Left cardiac atrium (tissue), 4 donors: ENCODE results near the gene RET. TPM values are rescaled to one million over a fixed set of nuclear protein-coding genes. Genes with fewer than 3 reads are reported as not detected.
"Not testable (repeated sequence)": the region's sequence is repeated elsewhere in the genome, so short reads cannot be mapped to it uniquely, and the experiment has no call there.

Source experiments
- ATAC-seq, 2 donors: fragments of 200-7000 bp; cut with Tn5 transposase; one replicate each; pipeline ENCODE4 v1.9.1; 2020; ENCODE audit warnings: mild to moderate bottlenecking in 2 of 2, moderate library complexity in 2 of 2
- DNase-seq: peaks from one replicate; pipeline ENCODE4 v3.0.0-alpha.2; 2020
- intact Hi-C, 2 donors: fragments of 100-400 bp; cut with DNase I; formaldehyde crosslinking; loops; one replicate each; pipeline versions ENCODE4 v1.14.1 to v1.15.1; 2022 to 2023
- total RNA-seq, 2 donors: library from RNA; stranded (reverse); fragmentation: NEBNext Ultra II Directional; extraction: Animal tissue kit (Norgen Biotek cat#: 25700); gene quantifications; one replicate each; pipeline ENCODE4 v1.2.1, GENCODE V29; 2021
- donor health status: DM: no; HTN: yes; CAD: no.
- donor health status: DM: no; HTN: yes; CAD: no; lungs with severe emphysema.
- donor health status: DM: yes; HTN: yes; CAD: no.
- donor health status: Dilated cardiomyopathy.

The RET gene
- total RNA-seq, 2 donors from 2014 or later: 0.84 to 6.1 TPM

GRCh38 chr10:43141421-43141820 is 64.6 kb downstream of the RET start:
- intact Hi-C loops: no loop called here
- DNase-seq (no peak), ATAC-seq (no peak)

- intact Hi-C loops: no loop called here
- no peak for DNase-seq
- ATAC-seq: no peak
Observed at GRCh38 chr10:43145311-43145710, 68.4 kb downstream of the RET start.

DNA sequence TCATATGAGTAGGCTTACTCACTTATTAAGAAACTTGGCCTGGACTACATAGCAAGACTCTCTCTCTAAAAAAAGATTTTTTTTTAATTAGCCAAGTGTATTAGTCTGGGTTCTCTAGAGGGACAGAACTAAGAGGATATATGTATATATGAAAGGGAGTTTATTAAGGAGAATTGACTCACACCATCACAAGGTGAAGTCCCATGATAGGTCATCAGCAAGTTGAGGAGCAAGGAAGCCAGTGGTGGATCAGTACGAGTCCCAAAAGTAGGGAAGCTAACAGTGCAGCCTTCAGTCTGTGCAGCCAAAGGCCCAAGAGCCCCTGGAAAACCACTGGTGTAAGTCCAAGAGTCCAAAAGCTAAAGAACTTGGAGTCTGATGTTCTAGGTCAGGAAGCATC is 69.1 kb downstream of the RET start:
- DNase-seq, ATAC-seq, intact Hi-C loops: not testable (repeated sequence)

DNA sequence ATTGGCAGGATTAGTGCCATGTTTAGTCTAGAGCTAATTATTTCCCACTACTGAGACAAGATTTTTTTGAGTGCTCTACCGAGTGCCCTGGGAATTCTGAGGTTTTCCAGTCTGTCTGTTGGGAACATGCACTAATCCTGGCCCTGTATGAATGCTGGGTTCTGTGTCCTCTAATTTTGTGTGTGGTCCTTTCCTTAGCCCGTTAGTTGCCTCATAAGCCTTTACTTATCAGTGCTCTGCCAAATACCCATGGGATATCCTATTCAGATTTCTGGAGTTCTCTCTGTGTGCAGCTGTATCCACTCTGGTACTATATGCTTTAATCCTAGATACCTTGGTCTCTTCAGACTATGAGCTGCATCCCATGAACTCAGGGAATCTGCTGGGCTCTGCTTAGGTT is 74.5 kb downstream of the RET start:
- ATAC-seq: peak; percentile 23 to 36
- intact Hi-C loops: no loop called here

DNA sequence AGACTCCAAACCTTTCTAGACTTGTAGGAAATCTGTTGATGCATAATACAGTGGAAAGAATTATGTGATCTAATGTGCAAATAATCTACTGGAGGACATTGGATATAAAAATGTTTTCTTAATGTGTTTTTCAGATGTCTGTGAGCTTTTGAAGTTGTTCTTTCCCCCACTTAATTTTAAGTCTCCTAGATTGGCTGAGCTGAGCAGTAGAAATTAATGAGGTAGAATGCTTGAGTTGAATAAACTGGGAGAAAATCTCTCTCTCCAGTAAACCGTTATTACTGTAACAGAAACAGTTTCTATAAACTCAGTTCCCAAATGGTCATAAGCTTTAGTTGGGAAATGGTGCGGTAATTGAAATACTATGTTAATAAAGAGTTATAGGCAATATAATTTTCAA is 77.0 kb downstream of the RET start:
- no peak for DNase-seq
- no peak for ATAC-seq
- intact Hi-C loops: no loop called here

More for the DNA sequence above, 74.5 kb downstream of the RET start:
- DNase-seq: no peak

DNA sequence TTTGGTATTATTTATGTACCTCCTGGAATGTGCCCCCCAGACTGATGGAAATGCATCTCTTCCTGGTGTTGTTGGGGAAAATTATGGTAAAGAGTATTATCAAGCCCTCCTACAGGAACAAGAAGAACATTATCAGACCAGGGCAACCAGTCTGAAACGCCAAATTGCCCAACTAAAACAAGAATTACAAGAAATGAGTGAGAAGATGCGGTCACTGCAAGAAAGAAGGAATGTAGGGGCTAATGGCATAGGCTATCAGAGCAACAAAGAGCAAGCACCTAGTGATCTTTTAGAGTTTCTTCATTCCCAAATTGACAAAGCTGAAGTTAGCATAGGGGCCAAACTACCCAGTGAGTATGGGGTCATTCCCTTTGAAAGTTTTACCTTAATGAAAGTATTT is 78.4 kb downstream of the RET start:
- intact Hi-C loops: no loop called here
- ATAC-seq: no peak
- no peak for DNase-seq

- intact Hi-C loops: no loop called here
- ATAC-seq (no peak), DNase-seq (no peak)
Observed at GRCh38 chr10:43155741-43156140, 78.9 kb downstream of the RET start.

DNA sequence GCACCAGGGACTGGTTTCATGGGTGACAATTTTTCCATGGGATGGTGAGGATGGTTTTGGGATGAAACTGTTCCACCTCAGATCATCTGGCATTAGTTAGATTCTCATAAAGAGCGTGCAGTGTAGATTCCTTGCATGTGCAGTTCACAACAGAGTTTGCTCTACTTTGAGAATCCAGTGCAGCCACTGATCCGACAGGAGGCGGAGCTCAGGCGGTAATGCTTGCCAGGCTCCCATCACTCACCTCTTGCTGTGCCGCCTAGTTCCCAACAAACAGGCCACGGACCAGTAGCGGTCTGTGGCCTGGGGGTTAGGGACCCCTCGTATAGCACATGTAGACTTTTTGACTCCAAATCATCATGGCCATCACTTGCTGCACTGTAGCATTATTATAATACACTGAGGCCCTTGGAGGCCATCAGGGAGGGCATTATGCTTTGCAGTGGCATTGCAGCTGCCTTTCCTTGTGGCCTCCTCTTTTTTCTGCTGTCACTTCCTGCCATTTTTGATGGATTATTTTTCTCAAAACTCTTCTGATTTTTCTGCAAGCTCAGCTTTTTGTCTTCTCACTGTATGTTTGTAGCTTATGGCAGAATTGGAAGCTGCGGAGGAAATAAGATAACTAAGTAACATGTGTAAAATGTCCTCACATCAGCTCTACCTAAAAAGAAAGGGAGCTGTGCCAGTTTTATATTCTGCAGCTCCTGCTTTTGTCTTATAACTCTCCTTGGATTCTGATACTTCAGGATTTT is 79.9 kb downstream of the RET start:
- ATAC-seq: no peak

DNA sequence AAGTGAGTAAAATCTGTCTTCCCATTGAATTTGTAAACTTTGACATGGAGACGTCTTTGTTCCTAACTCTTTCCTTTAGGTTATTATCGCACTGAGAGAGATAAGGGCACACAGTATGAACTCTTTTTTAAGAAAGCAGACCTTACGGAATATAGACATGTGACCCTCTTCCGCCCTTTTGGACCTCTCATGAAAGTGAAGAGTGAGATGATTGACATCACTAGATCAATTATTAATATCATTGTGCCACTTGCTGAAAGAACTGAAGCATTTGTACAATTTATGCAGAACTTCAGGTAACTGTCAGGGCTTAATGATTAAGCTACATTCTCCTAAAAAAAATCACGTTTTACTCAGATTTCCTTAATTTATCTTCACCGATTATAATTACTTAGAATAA is 81.8 kb downstream of the RET start:
- DNase-seq (no peak), ATAC-seq (no peak)
- intact Hi-C loops: no loop called here

More for the DNA sequence above, 79.9 kb downstream of the RET start:
- no peak for DNase-seq
- intact Hi-C loops: no loop called here

- ATAC-seq: peak in 1 of 2 donors; percentile 68
- intact Hi-C loops: no loop called here
- DNase-seq: no peak
Observed at GRCh38 chr10:43160046-43160920, 83.4 kb downstream of the RET start.

DNA sequence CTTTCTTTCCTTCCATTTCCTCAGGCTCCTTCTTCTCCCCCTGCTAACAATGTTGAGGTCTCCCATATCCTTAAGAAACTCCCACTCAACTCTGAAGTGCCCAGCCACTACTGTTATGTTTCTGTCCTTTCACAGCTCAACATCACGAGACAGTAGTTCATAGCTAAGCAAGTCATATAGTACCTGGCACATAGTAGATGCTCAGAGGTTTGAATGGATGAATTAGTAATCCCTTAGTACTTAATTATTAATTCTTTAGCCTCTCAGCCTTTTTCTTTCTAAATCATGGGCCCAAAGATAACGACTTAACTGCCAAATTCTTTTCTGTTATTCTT is 84.0 kb downstream of the RET start:
- no peak for ATAC-seq
- no peak for DNase-seq
- intact Hi-C loops: no loop called here

- ATAC-seq (no peak), DNase-seq (no peak)
Observed at GRCh38 chr10:43162604-43163003, 85.7 kb downstream of the RET start.

DNA sequence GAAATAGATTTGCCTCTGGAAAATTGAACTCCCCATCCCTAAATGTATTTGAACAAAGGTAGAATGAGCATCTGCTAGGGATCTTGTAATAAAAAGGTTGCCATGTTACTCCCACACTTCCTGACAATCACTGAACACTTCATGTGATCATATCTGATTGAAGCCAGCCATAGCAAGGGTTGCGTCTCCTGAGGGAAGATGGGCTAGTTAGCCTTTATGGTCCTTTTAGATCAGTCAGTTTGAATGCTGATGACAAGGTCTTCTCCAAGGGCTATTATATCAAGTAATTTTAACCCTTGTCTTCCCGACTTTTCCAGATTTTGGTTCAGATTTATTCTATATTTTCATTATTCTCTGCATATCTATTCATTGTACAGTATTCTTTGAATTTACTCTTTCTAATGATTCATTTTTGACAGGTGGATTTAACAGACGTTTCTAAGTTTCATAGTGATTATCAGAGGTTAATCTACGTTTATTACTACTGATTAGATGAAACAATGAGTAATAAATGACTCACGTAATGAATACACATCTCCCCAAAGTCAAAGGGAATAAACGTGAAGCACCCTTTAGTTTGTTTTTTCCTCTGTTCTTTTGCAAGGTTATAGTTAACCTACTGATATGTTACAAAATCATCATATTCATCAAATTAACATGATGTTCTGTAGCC is 89.5 kb downstream of the RET start:
- intact Hi-C loops: no loop called here
- DNase-seq (no peak), ATAC-seq (no peak)

More at GRCh38 chr10:43162604-43163003, 85.7 kb downstream of the RET start:
- intact Hi-C loops: no loop called here

- ATAC-seq (no peak), DNase-seq (no peak)
- intact Hi-C loops: no loop called here
Observed at GRCh38 chr10:43166880-43167497, 90.1 kb downstream of the RET start.

DNA sequence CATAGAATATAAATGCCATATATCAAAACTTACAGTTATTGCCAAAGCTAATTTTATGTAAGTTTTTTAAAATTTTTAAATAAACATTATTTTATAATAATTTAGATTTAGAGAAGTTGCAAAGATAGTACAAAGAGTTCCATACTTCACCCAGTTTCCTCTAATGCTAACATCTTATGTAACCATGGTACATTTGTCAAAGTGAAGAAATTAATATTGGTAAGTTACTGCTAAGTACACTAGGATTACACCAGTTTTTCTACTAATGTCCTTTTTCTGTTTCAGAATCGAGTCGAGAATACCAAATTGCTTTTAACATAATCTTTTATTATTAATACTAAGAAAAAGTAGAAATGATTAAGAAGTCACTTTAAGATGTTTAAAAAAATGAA is 90.6 kb downstream of the RET start:
- intact Hi-C loops: no loop called here
- DNase-seq (no peak), ATAC-seq (no peak)

DNA sequence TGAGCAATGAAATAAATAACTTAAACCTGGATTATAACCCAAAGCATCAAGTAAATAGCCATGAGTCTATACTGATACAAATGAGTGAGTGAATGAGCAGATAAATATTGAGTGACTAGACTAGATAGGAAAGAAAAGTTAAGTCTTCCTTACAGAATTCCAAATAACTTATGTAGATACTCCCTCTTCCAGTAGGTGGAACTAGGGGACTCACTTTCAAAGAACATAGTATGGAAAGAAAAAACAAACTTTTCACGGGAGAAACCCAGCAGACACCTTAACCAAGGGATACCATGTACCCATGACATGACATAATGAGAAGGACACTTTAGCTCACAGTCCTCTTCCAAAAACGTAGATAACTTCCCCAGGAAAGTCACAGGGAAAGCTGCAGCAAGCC is 93.6 kb downstream of the RET start:
- intact Hi-C loops: no loop called here
- no peak for DNase-seq
- no peak for ATAC-seq

DNA sequence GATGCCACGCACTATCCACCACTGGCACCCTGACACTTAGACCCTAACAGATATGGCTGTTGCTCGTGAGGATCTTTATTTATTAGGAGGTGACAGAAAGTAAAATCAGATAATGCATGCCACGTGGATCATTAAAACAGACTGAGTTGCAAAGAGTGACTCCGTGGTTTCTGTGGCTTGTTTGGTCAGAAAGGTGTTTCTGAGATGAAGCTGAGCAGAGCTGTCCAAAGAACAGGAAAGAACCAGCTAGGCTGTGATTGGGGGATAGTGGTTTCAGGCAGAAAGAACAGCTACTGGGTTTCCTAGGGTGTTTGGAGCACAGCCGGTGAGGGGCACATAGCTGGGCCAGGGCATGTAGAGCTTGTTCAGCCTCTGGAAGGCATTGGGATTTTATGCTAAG is 95.8 kb downstream of the RET start:
- intact Hi-C loops: no loop called here
- ATAC-seq: no peak
- no peak for DNase-seq

- no peak for DNase-seq
- intact Hi-C loops: no loop called here
- ATAC-seq: no peak
Observed at GRCh38 chr10:43173120-43173519, 96.3 kb downstream of the RET start.

DNA sequence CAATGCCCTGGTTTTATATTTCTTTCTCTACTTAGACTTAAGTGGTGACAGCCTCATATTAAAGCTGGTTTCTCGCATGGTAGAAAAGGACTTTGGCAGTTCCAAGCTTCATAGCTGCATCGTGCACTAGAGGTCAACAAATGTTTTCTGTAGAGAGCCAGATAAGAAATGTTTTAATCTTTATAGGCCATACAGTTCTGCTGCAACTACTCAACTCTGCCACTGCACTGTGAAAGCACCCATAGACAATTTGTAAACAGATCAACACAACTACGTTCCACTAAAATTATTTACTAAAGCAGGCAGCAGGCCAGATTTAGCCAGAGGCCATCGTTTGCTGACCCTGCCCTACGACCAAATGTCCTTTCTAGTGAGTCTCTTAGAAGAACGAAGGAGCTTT is 98.1 kb downstream of the RET start:
- peak; percentile 37 to 38 for ATAC-seq
- intact Hi-C loops: no loop called here
- no peak for DNase-seq

- DNase-seq: no peak
- intact Hi-C loops: no loop called here
- ATAC-seq: no peak
Observed at GRCh38 chr10:43176271-43176670, 99.4 kb downstream of the RET start.
